AG09309 (cell line): ENCODE data around the gene FILIP1L.

Experiments used
- DNase-seq: peaks from one replicate; pipeline ENCODE4 v3.0.0-alpha.2; 2010; ENCODE audit warnings: low read depth
- H3K4me3 ChIP-seq: 2 replicates; pipeline ENCODE4 v1.5.1; 2011; ENCODE audit warnings: mild to moderate bottlenecking, low read depth, low read length, moderate library complexity; ENCODE audit not compliant: control insufficient read depth
- TF ChIP-seq, protein P1 (sequence below): IDR thresholded peaks from 2 replicates; pipeline ENCODE4 v1.5.1; 2011; ENCODE audit warnings: mild to moderate bottlenecking, low read depth, low read length, inconsistent platforms; ENCODE audit not compliant: insufficient read depth, control insufficient read depth; ENCODE audit errors: missing control alignments

The FILIP1L gene

GRCh38 chr3:100155590-100155989 is 41.3 kb upstream of the FILIP1L start:
- no peak for DNase-seq
- TF ChIP-seq, protein P1, sequence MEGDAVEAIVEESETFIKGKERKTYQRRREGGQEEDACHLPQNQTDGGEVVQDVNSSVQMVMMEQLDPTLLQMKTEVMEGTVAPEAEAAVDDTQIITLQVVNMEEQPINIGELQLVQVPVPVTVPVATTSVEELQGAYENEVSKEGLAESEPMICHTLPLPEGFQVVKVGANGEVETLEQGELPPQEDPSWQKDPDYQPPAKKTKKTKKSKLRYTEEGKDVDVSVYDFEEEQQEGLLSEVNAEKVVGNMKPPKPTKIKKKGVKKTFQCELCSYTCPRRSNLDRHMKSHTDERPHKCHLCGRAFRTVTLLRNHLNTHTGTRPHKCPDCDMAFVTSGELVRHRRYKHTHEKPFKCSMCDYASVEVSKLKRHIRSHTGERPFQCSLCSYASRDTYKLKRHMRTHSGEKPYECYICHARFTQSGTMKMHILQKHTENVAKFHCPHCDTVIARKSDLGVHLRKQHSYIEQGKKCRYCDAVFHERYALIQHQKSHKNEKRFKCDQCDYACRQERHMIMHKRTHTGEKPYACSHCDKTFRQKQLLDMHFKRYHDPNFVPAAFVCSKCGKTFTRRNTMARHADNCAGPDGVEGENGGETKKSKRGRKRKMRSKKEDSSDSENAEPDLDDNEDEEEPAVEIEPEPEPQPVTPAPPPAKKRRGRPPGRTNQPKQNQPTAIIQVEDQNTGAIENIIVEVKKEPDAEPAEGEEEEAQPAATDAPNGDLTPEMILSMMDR: no peak
- H3K4me3 ChIP-seq: no peak overlapping the region

GRCh38 chr3:100155128-100155527 is 40.8 kb upstream of the FILIP1L start:
- no peak for DNase-seq
- TF ChIP-seq, protein P1: no peak
- H3K4me3 ChIP-seq: no peak overlapping the region

DNA sequence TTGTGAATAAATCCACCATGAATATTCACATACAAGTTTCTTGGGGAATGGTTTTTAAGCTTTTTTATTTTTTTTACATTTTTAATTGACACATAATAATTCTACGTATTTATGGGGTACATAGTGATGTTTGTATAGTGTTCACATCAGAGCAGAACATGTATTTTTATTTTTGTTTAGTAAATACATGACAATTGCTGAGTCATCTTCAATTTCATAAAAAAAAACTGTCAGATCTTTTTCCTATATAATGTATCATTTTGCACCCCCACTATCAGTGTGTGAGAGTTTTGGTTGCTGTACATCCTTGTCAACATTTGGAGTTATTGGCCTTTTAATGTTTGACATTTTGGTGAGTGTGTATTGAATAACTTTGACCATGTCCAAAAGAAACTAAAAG is 39.9 kb upstream of the FILIP1L start:
- no peak overlapping the region for H3K4me3 ChIP-seq
- TF ChIP-seq, protein P1: no peak
- no peak for DNase-seq

DNA sequence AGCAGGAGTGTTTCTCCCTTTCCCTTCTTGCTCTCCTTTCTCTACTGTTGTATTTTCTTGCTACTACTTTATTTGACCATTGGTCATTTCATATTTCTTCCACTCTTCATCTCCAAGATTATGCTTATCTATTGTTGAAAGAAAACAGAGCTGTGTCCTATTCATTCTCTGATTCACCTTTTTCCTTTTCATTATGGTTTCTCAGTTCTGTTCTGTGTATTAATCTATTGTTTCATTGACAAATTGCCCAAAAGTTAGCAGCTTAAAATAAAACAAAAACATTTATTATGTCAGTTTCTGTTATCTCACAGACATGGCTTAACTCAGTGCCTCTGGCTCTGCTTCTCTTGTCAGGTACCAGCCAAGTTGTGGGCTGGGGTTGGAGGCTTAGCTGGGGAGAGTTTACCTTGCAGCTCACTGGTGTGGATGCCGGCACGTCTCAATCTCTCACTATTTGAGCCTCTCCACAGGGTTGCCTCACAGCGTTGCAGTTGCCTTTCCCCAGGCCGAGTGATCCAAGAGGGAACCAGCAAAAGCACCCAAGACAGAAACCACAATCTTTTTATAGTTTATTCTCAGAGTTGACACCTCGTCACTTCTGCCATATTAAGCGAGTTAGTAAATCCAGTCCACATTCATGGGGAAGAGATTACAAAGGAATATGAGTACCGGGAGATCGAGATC is 36.9 kb upstream of the FILIP1L start:
- H3K4me3 ChIP-seq: no peak overlapping the region
- TF ChIP-seq, protein P1: no peak
- no peak for DNase-seq

DNA sequence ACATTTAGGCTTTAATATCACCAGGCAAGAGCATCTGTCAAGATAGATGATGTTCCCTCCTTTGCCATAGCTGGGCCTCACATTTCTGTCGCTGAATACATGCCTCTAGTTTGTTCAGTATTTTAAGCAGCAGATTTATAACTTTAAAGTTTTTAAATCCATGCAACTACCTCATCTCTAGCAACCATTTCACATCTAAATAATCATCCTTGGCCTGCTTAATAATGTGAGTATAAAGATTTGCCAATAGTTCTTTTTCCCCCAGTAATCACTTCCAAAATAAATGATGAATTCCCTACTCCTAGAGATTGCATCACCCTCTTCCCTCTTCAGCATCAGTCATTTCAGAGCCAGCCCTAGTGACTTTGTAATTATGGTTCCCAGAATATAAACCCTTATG is 36.2 kb upstream of the FILIP1L start:
- no peak overlapping the region for H3K4me3 ChIP-seq
- TF ChIP-seq, protein P1: no peak
- DNase-seq: no peak

GRCh38 chr3:100149713-100150415 is 35.6 kb upstream of the FILIP1L start:
- TF ChIP-seq, protein P1: no peak
- DNase-seq: no peak
- H3K4me3 ChIP-seq: no peak overlapping the region

- TF ChIP-seq, protein P1: no peak
- no peak for DNase-seq
- no peak overlapping the region for H3K4me3 ChIP-seq
These were observed 34.8 kb upstream of the FILIP1L start for GRCh38 chr3:100149130-100149529.
